Right lobe of liver (tissue), 4 donors: ENCODE data around the gene SGSH.

Experiments used
- CTCF ChIP-seq, 4 donors: fragments of 200-600 bp in 3 of 4; fragments of 450-650 bp in 1 of 4; IDR thresholded peaks; one replicate each; pipeline versions ENCODE4 v1.5.1 to v1.8.0; 2016 to 2022; ENCODE audit warnings: antibody characterized with exemption in 4 of 4, mild to moderate bottlenecking in 2 of 4
- POLR2A ChIP-seq: fragments of 450-650 bp; IDR thresholded peaks from one replicate; pipeline ENCODE4 v1.6.1; 2017; ENCODE audit warnings: antibody characterized with exemption, mild to moderate bottlenecking
- donor health status: DM: no; HTN: no; CAD: no.
- donor health status: DM: no; HTN: no; CAD: no.
- donor health status: DM: no; HTN: yes; CAD: no.

GRCh38 chr17:80217703-80218362, 2.3 kb downstream of the SGSH start:
- TF ChIP-seq POLR2A = no peak
- TF ChIP-seq CTCF (IDR thresholded peaks at IDR 0.05) = no peak
